Measurements from ENCODE around the gene IRAG1.

IRAG1 gene

GRCh38 chr11:10696468-10697322, 3.1 kb upstream of the IRAG1 start:
- Histone ChIP-seq H3F3A (ENCODE audit: insufficient read depth) (no peaks in the 10 kb centered on the region), H3K4me2 (ENCODE audit: low read depth, low read length, poor library complexity, severe bottlenecking) (no peak overlapping the region), H3K27ac (ENCODE audit: low read depth, low read length) (no peak overlapping the region), H3K79me2 (ENCODE audit: insufficient read depth, low read length) (no peaks in the 10 kb centered on the region), H3K9me2 (replicated peaks; ENCODE audit: insufficient read depth, low read length) (no peaks in the 10 kb centered on the region), H4K20me1 (ENCODE audit: low read depth, low read length) (no peaks in the 10 kb centered on the region), H3K9ac (ENCODE audit: low read length) (no peak overlapping the region), H3K36me3 (ENCODE audit: low read length) (no peaks in the 10 kb centered on the region), H3K27me3 (ENCODE audit: low read length) (no peaks in the 10 kb centered on the region; the same call in 1 of the 2 replicates), H2AFZ (ENCODE audit: low read depth, low read length, severe bottlenecking) (no peak overlapping the region), H3K4me3 (ENCODE audit: insufficient read depth, low read length, poor library complexity, severe bottlenecking) (no peak overlapping the region), H3K9me3 (ENCODE audit: insufficient read depth, low read length) (peaks cover 5% of the 10 kb centered on the region; the same call in 1 of the 2 replicates)
- no peak for TF ChIP-seq EZH2phosphoT487 (conservative IDR thresholded peaks at IDR 0.05; ENCODE audit: low read length)
- no peak for TF ChIP-seq CTCF (IDR thresholded peaks at IDR 0.05; ENCODE audit: insufficient read depth, low read length, poor library complexity, severe bottlenecking)

GRCh38 chr11:10695833-10696232, 2.3 kb upstream of the IRAG1 start:
- TF ChIP-seq CTCF (IDR thresholded peaks at IDR 0.05; ENCODE audit: insufficient read depth, low read length, poor library complexity, severe bottlenecking) = no peak
- no peak for TF ChIP-seq EZH2phosphoT487 (conservative IDR thresholded peaks at IDR 0.05; ENCODE audit: low read length)
- Histone ChIP-seq H3K4me2 (ENCODE audit: low read depth, low read length, poor library complexity, severe bottlenecking) (no peak overlapping the region), H3K9me3 (ENCODE audit: insufficient read depth, low read length) (peaks cover 5% of the 10 kb centered on the region; the same call in 1 of the 2 replicates), H3K27me3 (ENCODE audit: low read length) (no peaks in the 10 kb centered on the region; the same call in 1 of the 2 replicates), H4K20me1 (ENCODE audit: low read depth, low read length) (no peaks in the 10 kb centered on the region), H3K36me3 (ENCODE audit: low read length) (no peaks in the 10 kb centered on the region), H3K27ac (ENCODE audit: low read depth, low read length) (no peak overlapping the region), H2AFZ (ENCODE audit: low read depth, low read length, severe bottlenecking) (no peak overlapping the region), H3K9me2 (replicated peaks; ENCODE audit: insufficient read depth, low read length) (no peaks in the 10 kb centered on the region), H3F3A (ENCODE audit: insufficient read depth) (no peaks in the 10 kb centered on the region), H3K79me2 (ENCODE audit: insufficient read depth, low read length) (no peaks in the 10 kb centered on the region), H3K4me3 (ENCODE audit: insufficient read depth, low read length, poor library complexity, severe bottlenecking) (no peak overlapping the region), H3K9ac (ENCODE audit: low read length) (no peak overlapping the region)

- no peak overlapping the region for H3K4me2 ChIP-seq (ENCODE audit: low read depth, low read length, poor library complexity, severe bottlenecking)
- H3K9ac ChIP-seq (ENCODE audit: low read length) = no peak overlapping the region
- no peaks in the 10 kb centered on the region for H3K27me3 ChIP-seq (ENCODE audit: low read length)
- H3K4me3 ChIP-seq (ENCODE audit: insufficient read depth, low read length, poor library complexity, severe bottlenecking) = no peak overlapping the region
- peaks cover 5% of the 10 kb centered on the region; the same call in 1 of the 2 replicates for H3K9me3 ChIP-seq (ENCODE audit: insufficient read depth, low read length)
- H3K79me2 ChIP-seq (ENCODE audit: insufficient read depth, low read length) = no peaks in the 10 kb centered on the region
- no peaks in the 10 kb centered on the region for H3K36me3 ChIP-seq (ENCODE audit: low read length)
- no peak for TF ChIP-seq EZH2phosphoT487 (conservative IDR thresholded peaks at IDR 0.05; ENCODE audit: low read length)
- TF ChIP-seq CTCF (IDR thresholded peaks at IDR 0.05; ENCODE audit: insufficient read depth, low read length, poor library complexity, severe bottlenecking) = no peak
- no peaks in the 10 kb centered on the region for H4K20me1 ChIP-seq (ENCODE audit: low read depth, low read length)
- no peaks in the 10 kb centered on the region for H3F3A ChIP-seq (ENCODE audit: insufficient read depth)
- no peak overlapping the region for H3K27ac ChIP-seq (ENCODE audit: low read depth, low read length)
- no peaks in the 10 kb centered on the region for H3K9me2 ChIP-seq (replicated peaks; ENCODE audit: insufficient read depth, low read length)
- no peak overlapping the region for H2AFZ ChIP-seq (ENCODE audit: low read depth, low read length, severe bottlenecking)
These were observed 1.1 kb upstream of the IRAG1 start for GRCh38 chr11:10694486-10695239.
